ENCODE measurements around the gene ZNF212.

The ZNF212 gene

DNA sequence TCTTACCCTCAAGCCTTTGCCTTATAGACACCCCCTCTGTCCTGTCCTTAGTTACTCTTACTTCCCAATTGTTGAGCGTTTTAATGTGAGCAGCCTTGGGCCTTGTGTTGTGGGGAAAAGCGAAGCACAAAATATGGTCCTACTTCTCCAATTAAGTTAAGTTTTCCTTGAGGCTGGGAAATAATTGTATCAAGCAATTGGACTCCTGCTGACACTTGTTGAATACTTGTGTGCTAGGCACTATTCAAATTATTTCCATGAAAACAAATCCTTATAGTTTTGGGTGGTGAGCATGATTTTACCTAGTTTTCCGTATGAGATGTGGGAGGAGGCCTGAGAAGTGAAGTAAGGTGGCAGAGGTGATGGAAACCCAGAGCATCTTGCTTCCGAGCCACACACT, 17.1 kb downstream of the ZNF212 start:
- Histone ChIP-seq H3K27ac (ENCODE audit: low read depth, low read length) (no peak overlapping the region), H3K79me2 (ENCODE audit: control insufficient read depth, low read length) (no peaks in the 10 kb centered on the region), H3K4me3 (ENCODE audit: low read length) (no peak overlapping the region), H3F3A (ENCODE audit: control insufficient read depth, insufficient read depth) (peaks cover 22% of the 10 kb centered on the region), H3K27me3 (ENCODE audit: control insufficient read depth, low read length) (no peaks in the 10 kb centered on the region), H3K36me3 (ENCODE audit: control insufficient read depth, low read length) (peaks cover 42% of the 10 kb centered on the region), H3K4me2 (ENCODE audit: low read length) (no peak overlapping the region), H4K20me1 (ENCODE audit: control insufficient read depth, insufficient read depth, low read depth, low read length) (no peaks in the 10 kb centered on the region), H3K4me1 (ENCODE audit: control insufficient read depth, low read length) (peaks cover 8% of the 10 kb centered on the region), H3K9me2 (replicated peaks; ENCODE audit: control insufficient read depth, low read length) (no peaks in the 10 kb centered on the region), H3K9me3 (ENCODE audit: control insufficient read depth, insufficient read depth, low read length) (no peaks in the 10 kb centered on the region)
- TF ChIP-seq, protein P1, sequence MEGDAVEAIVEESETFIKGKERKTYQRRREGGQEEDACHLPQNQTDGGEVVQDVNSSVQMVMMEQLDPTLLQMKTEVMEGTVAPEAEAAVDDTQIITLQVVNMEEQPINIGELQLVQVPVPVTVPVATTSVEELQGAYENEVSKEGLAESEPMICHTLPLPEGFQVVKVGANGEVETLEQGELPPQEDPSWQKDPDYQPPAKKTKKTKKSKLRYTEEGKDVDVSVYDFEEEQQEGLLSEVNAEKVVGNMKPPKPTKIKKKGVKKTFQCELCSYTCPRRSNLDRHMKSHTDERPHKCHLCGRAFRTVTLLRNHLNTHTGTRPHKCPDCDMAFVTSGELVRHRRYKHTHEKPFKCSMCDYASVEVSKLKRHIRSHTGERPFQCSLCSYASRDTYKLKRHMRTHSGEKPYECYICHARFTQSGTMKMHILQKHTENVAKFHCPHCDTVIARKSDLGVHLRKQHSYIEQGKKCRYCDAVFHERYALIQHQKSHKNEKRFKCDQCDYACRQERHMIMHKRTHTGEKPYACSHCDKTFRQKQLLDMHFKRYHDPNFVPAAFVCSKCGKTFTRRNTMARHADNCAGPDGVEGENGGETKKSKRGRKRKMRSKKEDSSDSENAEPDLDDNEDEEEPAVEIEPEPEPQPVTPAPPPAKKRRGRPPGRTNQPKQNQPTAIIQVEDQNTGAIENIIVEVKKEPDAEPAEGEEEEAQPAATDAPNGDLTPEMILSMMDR (IDR thresholded peaks at IDR 0.05; ENCODE audit: low read depth, low read length, poor library complexity, severe bottlenecking): no peak
- TF ChIP-seq EZH2phosphoT487 (IDR thresholded peaks at IDR 0.05; ENCODE audit: borderline replicate concordance, low read length): no peak

DNA sequence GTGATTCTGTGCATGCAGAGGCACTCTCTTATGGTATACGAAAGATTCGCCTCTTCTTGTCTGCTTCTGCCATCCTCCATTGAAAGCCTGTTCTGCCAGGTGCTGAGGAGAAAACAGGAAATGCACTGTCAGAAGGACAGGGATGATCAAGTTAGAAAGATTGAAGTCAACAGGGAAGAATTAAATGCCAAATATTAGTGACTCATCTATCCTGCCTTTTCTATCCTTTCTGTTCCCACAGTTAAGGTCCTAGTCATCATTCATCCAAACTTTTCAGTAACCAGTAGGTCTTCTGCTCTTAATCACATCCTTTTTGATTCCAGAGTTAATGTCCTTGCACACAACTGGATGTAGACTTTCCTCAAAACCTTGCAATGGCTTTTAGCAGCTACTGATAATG, 17.7 kb downstream of the ZNF212 start:
- Histone ChIP-seq H3K9me2 (replicated peaks; ENCODE audit: control insufficient read depth, low read length) (no peaks in the 10 kb centered on the region), H3K27me3 (ENCODE audit: control insufficient read depth, low read length) (no peaks in the 10 kb centered on the region), H3K27ac (ENCODE audit: low read depth, low read length) (no peak overlapping the region), H3K4me3 (ENCODE audit: low read length) (no peak overlapping the region), H3F3A (ENCODE audit: control insufficient read depth, insufficient read depth) (peaks cover 22% of the 10 kb centered on the region), H3K36me3 (ENCODE audit: control insufficient read depth, low read length) (peaks cover 36% of the 10 kb centered on the region), H3K4me2 (ENCODE audit: low read length) (no peak overlapping the region), H4K20me1 (ENCODE audit: control insufficient read depth, insufficient read depth, low read depth, low read length) (no peaks in the 10 kb centered on the region), H3K79me2 (ENCODE audit: control insufficient read depth, low read length) (no peaks in the 10 kb centered on the region), H3K4me1 (ENCODE audit: control insufficient read depth, low read length) (peaks cover 13% of the 10 kb centered on the region), H3K9me3 (ENCODE audit: control insufficient read depth, insufficient read depth, low read length) (no peaks in the 10 kb centered on the region)
- TF ChIP-seq, protein P1 (IDR thresholded peaks at IDR 0.05; ENCODE audit: low read depth, low read length, poor library complexity, severe bottlenecking): no peak
- no peak for TF ChIP-seq EZH2phosphoT487 (IDR thresholded peaks at IDR 0.05; ENCODE audit: borderline replicate concordance, low read length)

DNA sequence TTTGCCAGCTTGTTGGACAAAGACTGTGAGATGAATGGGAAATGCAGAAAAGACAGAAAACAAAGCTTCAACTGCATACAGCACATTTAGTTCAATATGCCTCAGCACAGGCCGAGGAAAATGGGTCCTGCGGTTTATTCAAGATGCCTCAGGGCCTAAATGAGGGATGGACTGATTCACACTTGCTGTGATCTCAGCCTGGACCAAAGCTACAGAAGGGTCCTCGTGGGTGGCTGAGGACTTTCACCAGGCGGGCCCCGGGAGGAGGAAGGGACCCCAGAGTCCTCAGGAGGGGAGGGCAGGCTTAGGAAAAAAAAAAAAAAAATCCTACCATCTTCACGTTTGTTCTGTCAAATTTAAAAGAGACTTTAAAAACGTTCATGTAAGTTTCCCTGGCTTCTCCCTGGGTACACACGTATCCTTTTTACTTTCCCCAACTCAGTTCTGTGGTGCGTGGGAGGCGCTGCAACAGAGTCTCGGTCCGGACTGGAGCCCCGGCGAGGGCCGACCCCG, 21.9 kb downstream of the ZNF212 start:
- TF ChIP-seq, protein P1 (IDR thresholded peaks at IDR 0.05; ENCODE audit: low read depth, low read length, poor library complexity, severe bottlenecking): no peak
- TF ChIP-seq EZH2phosphoT487 (IDR thresholded peaks at IDR 0.05; ENCODE audit: borderline replicate concordance, low read length): no peak

More for the DNA sequence above, 21.9 kb downstream of the ZNF212 start:
- Histone ChIP-seq H3K27ac (ENCODE audit: low read depth, low read length) (no peak overlapping the region), H3K4me1 (ENCODE audit: control insufficient read depth, low read length) (peaks cover 21% of the 10 kb centered on the region), H3K79me2 (ENCODE audit: control insufficient read depth, low read length) (peaks cover 21% of the 10 kb centered on the region), H4K20me1 (ENCODE audit: control insufficient read depth, insufficient read depth, low read depth, low read length) (no peaks in the 10 kb centered on the region; the same call in 1 of the 2 replicates), H3K9me3 (ENCODE audit: control insufficient read depth, insufficient read depth, low read length) (no peaks in the 10 kb centered on the region), H3K36me3 (ENCODE audit: control insufficient read depth, low read length) (peaks cover 18% of the 10 kb centered on the region), H3K4me3 (ENCODE audit: low read length) (peak overlapping the region; percentile 76), H3K4me2 (ENCODE audit: low read length) (peak overlapping the region; percentile 90), H3K27me3 (ENCODE audit: control insufficient read depth, low read length) (no peaks in the 10 kb centered on the region), H3K9me2 (replicated peaks; ENCODE audit: control insufficient read depth, low read length) (no peaks in the 10 kb centered on the region), H3F3A (ENCODE audit: control insufficient read depth, insufficient read depth) (peaks cover 29% of the 10 kb centered on the region)

Data from DOHH2 (cell line).